ENCODE data around the gene KLHL29. TPM values are rescaled to one million over a fixed set of nuclear protein-coding genes. Genes with fewer than 3 reads are reported as not detected.

KLHL29 gene
- total and polyA plus RNA-seq, 8 donors = 0.91 to 6.6 (median 2.6) TPM

- Histone ChIP-seq H3K27ac (no peak overlapping the region), H3K27me3 (peaks cover 0 to 3% (median 0%) of the 10 kb centered on the region in 4 donors), H3K4me3 (no peak overlapping the region), H3K4me1 (no peaks in the 10 kb centered on the region), H3K36me3 (no peaks in the 10 kb centered on the region), H3K9me3 (no peaks in the 10 kb centered on the region)
- no peak for FAIRE-seq
- TF ChIP-seq, protein P1, sequence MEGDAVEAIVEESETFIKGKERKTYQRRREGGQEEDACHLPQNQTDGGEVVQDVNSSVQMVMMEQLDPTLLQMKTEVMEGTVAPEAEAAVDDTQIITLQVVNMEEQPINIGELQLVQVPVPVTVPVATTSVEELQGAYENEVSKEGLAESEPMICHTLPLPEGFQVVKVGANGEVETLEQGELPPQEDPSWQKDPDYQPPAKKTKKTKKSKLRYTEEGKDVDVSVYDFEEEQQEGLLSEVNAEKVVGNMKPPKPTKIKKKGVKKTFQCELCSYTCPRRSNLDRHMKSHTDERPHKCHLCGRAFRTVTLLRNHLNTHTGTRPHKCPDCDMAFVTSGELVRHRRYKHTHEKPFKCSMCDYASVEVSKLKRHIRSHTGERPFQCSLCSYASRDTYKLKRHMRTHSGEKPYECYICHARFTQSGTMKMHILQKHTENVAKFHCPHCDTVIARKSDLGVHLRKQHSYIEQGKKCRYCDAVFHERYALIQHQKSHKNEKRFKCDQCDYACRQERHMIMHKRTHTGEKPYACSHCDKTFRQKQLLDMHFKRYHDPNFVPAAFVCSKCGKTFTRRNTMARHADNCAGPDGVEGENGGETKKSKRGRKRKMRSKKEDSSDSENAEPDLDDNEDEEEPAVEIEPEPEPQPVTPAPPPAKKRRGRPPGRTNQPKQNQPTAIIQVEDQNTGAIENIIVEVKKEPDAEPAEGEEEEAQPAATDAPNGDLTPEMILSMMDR (IDR thresholded peaks at IDR 0.05) = no peak
- WGBS, 2 donors = 68 to 77% methylated on average over 4 to 6 of the region's 6 CpGs
- intact Hi-C loops (cut with DNase I) = no loop called here
- DNase-seq = no peak
- ATAC-seq = no peak
Measured at GRCh38 chr2:23662466-23662865, 277.5 kb downstream of the KLHL29 start.

GRCh38 chr2:23662941-23663920 is 278.3 kb downstream of the KLHL29 start:
- no peaks in the 10 kb centered on the region for H3K4me1 ChIP-seq
- H3K27ac ChIP-seq = no peak overlapping the region
- H3K4me3 ChIP-seq = peak overlapping the region in 1 of 4 donors; percentile 10
- peak in 3 of 4 donors; percentile 70 to 77 (median 72) for ATAC-seq
- TF ChIP-seq, protein P1 (IDR thresholded peaks at IDR 0.05) = no peak
- no peaks in the 10 kb centered on the region for H3K36me3 ChIP-seq
- no peaks in the 10 kb centered on the region for H3K9me3 ChIP-seq
- 24 to 26% methylated on average over 46 of the region's 46 CpGs for WGBS, 2 donors
- FAIRE-seq = no peak
- intact Hi-C loops (cut with DNase I) = no loop called here
- H3K27me3 ChIP-seq = peaks cover 0 to 3% (median 0%) of the 10 kb centered on the region in 4 donors
- peak in 1 of 6 donors; percentile 57 for DNase-seq

- intact Hi-C loops (cut with DNase I) = no loop called here
- H3K4me1 ChIP-seq = no peaks in the 10 kb centered on the region
- TF ChIP-seq, protein P1 (IDR thresholded peaks at IDR 0.05) = no peak
- FAIRE-seq (no peak), DNase-seq (no peak), ATAC-seq (no peak)
- peaks cover 0 to 3% (median 0%) of the 10 kb centered on the region in 4 donors for H3K27me3 ChIP-seq
- no peaks in the 10 kb centered on the region for H3K9me3 ChIP-seq
- no peak overlapping the region for H3K4me3 ChIP-seq
- no peak overlapping the region for H3K27ac ChIP-seq
- H3K36me3 ChIP-seq = no peaks in the 10 kb centered on the region
- 67% methylated on average over 9 of the region's 9 CpGs for WGBS, 2 donors
Measured at GRCh38 chr2:23664066-23664788, 279.2 kb downstream of the KLHL29 start.

GRCh38 chr2:23666241-23666979 is 281.4 kb downstream of the KLHL29 start:
- no peak for FAIRE-seq
- Histone ChIP-seq H3K4me3 (no peak overlapping the region), H3K9me3 (no peaks in the 10 kb centered on the region), H3K4me1 (no peaks in the 10 kb centered on the region), H3K27ac (no peak overlapping the region), H3K27me3 (peaks cover 0 to 3% (median 0%) of the 10 kb centered on the region in 4 donors), H3K36me3 (no peaks in the 10 kb centered on the region)
- intact Hi-C loops (cut with DNase I) = no loop called here
- TF ChIP-seq, protein P1 (IDR thresholded peaks at IDR 0.05) = no peak
- peak in 1 of 6 donors; percentile 39 for DNase-seq
- 83 to 86% methylated on average over 12 of the region's 12 CpGs for WGBS, 2 donors
- no peak for ATAC-seq

All from pancreas (tissue), 10 donors.